Endothelial cell (in vitro differentiated cells): Measurements from ENCODE around the gene CACNA1D. TPM values are rescaled to one million over a fixed set of nuclear protein-coding genes. Genes with fewer than 3 reads are reported as not detected.

ENCODE experiments used
- DNase-seq: peaks from one replicate; pipeline ENCODE4 v3.0.0; 2021; ENCODE audit warnings: low spot score
- H3K27ac Mint-ChIP-seq: one replicate; pipeline ENCODE4 v1.8.0; 2021; ENCODE audit warnings: mixed read lengths, inconsistent platforms; ENCODE audit not compliant: unreplicated experiment
- H3K27me3 Mint-ChIP-seq: one replicate; pipeline ENCODE4 v1.8.0; 2021; ENCODE audit warnings: mild to moderate bottlenecking, moderate library complexity, mixed read lengths, inconsistent platforms; ENCODE audit not compliant: unreplicated experiment
- H3K36me3 Mint-ChIP-seq: one replicate; pipeline ENCODE4 v1.8.0; 2021; ENCODE audit warnings: mild to moderate bottlenecking, low read depth, mixed read lengths, inconsistent platforms; ENCODE audit not compliant: unreplicated experiment
- H3K4me1 Mint-ChIP-seq: one replicate; pipeline ENCODE4 v1.8.0; 2021; ENCODE audit warnings: mild to moderate bottlenecking, mixed read lengths, inconsistent platforms; ENCODE audit not compliant: unreplicated experiment
- H3K4me3 Mint-ChIP-seq: one replicate; pipeline ENCODE4 v1.8.0; 2021; ENCODE audit warnings: mild to moderate bottlenecking, mixed read lengths, inconsistent platforms; ENCODE audit not compliant: unreplicated experiment
- H3K9me3 Mint-ChIP-seq: one replicate; pipeline ENCODE4 v1.8.0; 2021; ENCODE audit warnings: mixed read lengths, inconsistent platforms; ENCODE audit not compliant: unreplicated experiment
- CTCF ChIP-seq: fragments of 200-600 bp; sonication (generic); IDR thresholded peaks from one replicate; pipeline ENCODE4 v1.5.0; 2021; ENCODE audit warnings: antibody characterized with exemption; ENCODE audit not compliant: unreplicated experiment
- total RNA-seq: library from RNA; stranded (reverse); fragmentation: NEBNext Ultra II Directional; extraction: Animal tissue kit (Norgen Biotek cat#: 25700); gene quantifications from one replicate; pipeline ENCODE4 v1.2.1, GENCODE V29; 2021; ENCODE audit not compliant: unreplicated experiment

The CACNA1D gene
- total RNA-seq, 1 donor from 2014 or later = 208 TPM

DNA sequence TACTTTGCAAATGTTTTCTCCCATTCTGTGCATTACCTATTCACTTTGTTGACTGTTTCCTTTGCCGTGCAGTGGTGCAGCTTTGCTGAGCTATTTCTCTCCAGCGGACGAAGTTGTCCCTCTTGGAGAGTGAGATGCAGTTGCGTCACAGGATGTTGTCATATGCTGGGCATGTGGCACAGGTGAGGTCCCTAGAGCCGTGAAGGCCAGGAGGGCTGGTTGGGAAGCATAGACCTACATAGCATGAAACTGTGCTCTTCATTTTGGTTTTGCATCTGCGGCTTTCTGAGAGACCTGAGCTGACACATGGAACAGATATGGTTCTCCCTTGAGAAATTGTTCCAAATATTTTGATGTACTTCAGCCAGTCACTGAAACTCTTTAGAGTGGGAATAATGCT, 108.5 kb downstream of the CACNA1D start:
- Mint-ChIP-seq H3K4me1 (peaks cover 7% of the 10 kb centered on the region), H3K4me3 (no peak overlapping the region), H3K9me3 (no peaks in the 10 kb centered on the region), H3K27me3 (peaks cover 3% of the 10 kb centered on the region), H3K36me3 (no peaks in the 10 kb centered on the region), H3K27ac (no peak overlapping the region)
- no peak for DNase-seq
- TF ChIP-seq CTCF = no peak

DNA sequence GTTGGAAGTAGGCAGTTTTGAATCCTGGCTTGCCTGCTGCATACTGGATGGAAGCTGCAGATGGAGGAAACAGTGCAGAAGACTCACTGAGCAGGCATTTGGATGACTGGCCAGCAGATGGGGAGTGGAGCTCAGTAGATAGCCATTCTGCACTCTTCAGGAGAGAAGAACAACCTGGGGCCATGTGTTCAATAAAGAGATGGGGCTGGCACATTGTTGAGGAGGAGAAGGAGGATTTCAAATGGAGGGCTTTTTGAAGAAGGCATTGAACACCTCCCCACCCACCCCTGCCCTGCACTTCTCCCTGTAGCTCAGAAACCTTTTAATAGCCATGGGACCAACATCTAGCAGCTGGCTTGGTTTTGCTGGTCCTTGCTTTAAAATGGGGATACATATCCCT, 109.8 kb downstream of the CACNA1D start:
- H3K4me1 Mint-ChIP-seq = no peaks in the 10 kb centered on the region
- no peak overlapping the region for H3K4me3 Mint-ChIP-seq
- no peak for DNase-seq
- peaks cover 3% of the 10 kb centered on the region for H3K27me3 Mint-ChIP-seq
- no peak for TF ChIP-seq CTCF
- H3K9me3 Mint-ChIP-seq = no peaks in the 10 kb centered on the region
- H3K36me3 Mint-ChIP-seq = no peaks in the 10 kb centered on the region
- H3K27ac Mint-ChIP-seq = no peak overlapping the region

GRCh38 chr3:53606793-53607192, 112.4 kb downstream of the CACNA1D start:
- H3K27ac Mint-ChIP-seq = no peak overlapping the region
- H3K4me1 Mint-ChIP-seq = no peaks in the 10 kb centered on the region
- H3K4me3 Mint-ChIP-seq = no peak overlapping the region
- H3K27me3 Mint-ChIP-seq = no peaks in the 10 kb centered on the region
- no peaks in the 10 kb centered on the region for H3K36me3 Mint-ChIP-seq
- DNase-seq = no peak
- no peaks in the 10 kb centered on the region for H3K9me3 Mint-ChIP-seq
- no peak for TF ChIP-seq CTCF

GRCh38 chr3:53612508-53612907, 118.1 kb downstream of the CACNA1D start:
- no peaks in the 10 kb centered on the region for H3K36me3 Mint-ChIP-seq
- no peak for TF ChIP-seq CTCF
- H3K4me3 Mint-ChIP-seq = no peak overlapping the region
- no peak overlapping the region for H3K27ac Mint-ChIP-seq
- H3K4me1 Mint-ChIP-seq = peaks cover 21% of the 10 kb centered on the region
- H3K9me3 Mint-ChIP-seq = no peaks in the 10 kb centered on the region
- H3K27me3 Mint-ChIP-seq = peaks cover 2% of the 10 kb centered on the region
- DNase-seq = no peak

- peaks cover 2% of the 10 kb centered on the region for H3K27me3 Mint-ChIP-seq
- TF ChIP-seq CTCF = no peak
- H3K36me3 Mint-ChIP-seq = no peaks in the 10 kb centered on the region
- no peak overlapping the region for H3K27ac Mint-ChIP-seq
- H3K9me3 Mint-ChIP-seq = no peaks in the 10 kb centered on the region
- H3K4me3 Mint-ChIP-seq = no peak overlapping the region
- no peak for DNase-seq
- peaks cover 21% of the 10 kb centered on the region for H3K4me1 Mint-ChIP-seq
Observed at GRCh38 chr3:53613125-53613524, 118.7 kb downstream of the CACNA1D start.
